ENCODE measurements around the gene ARPC1A. TPM values are rescaled to one million over a fixed set of nuclear protein-coding genes. Genes with fewer than 3 reads are reported as not detected.

The ARPC1A gene
- total RNA-seq, 4 donors from 2014 or later: 98.1 to 169 (median 140) TPM

DNA sequence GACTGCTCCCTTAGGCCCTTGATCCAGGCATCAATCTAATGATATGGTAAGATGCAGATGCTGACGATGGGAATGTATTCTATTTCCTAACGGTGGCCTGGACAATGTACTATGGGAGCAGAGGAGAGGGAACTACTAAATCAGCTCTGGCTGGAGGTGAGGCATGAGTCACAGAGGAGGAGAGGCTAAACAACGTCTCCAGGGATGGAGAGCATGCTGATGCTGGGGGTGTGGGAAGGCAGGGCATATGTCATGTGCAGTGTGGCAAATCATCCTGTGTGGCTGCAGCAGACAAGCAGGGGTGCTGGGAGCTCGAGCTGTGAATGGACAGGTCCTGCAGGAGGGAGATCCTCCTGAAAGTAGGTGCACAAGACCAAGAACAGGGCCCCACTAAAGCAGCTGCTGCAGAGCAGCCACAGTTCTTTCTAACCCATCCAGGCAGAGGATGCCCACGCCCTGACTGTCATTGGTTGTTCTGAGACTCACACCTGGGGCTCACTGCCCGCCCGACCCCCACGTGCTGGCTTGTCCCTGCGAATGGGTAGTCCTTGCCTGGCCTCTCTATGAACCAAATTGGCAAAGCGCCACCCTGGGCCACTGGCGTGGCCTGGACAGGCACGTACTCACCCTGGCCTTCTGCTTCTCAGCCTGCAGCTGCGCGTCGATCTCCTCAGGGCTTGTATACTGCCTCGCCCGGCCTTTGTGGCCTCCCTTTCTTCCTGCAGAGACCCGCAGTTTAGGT, 78.7 kb downstream of the ARPC1A start:
- peaks cover 52% of the 10 kb centered on the region for H3K36me3 ChIP-seq
- no peaks in the 10 kb centered on the region for H3K9me3 ChIP-seq
- no peak overlapping the region for H3K4me3 ChIP-seq
- WGBS: 70% methylated on average over 14 of the region's 18 CpGs
- TF ChIP-seq, protein P1, sequence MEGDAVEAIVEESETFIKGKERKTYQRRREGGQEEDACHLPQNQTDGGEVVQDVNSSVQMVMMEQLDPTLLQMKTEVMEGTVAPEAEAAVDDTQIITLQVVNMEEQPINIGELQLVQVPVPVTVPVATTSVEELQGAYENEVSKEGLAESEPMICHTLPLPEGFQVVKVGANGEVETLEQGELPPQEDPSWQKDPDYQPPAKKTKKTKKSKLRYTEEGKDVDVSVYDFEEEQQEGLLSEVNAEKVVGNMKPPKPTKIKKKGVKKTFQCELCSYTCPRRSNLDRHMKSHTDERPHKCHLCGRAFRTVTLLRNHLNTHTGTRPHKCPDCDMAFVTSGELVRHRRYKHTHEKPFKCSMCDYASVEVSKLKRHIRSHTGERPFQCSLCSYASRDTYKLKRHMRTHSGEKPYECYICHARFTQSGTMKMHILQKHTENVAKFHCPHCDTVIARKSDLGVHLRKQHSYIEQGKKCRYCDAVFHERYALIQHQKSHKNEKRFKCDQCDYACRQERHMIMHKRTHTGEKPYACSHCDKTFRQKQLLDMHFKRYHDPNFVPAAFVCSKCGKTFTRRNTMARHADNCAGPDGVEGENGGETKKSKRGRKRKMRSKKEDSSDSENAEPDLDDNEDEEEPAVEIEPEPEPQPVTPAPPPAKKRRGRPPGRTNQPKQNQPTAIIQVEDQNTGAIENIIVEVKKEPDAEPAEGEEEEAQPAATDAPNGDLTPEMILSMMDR (IDR thresholded peaks at IDR 0.05): no peak
- TF ChIP-seq EP300 (IDR thresholded peaks at IDR 0.05) (no peak), POLR2A (IDR thresholded peaks at IDR 0.05) (no peak), POLR2AphosphoS5 (IDR thresholded peaks at IDR 0.05) (no peak)
- peaks cover 41% of the 10 kb centered on the region for H3K4me1 ChIP-seq
- no peak for DNase-seq (ENCODE audit: low spot score in 2 of 2)
- no peaks in the 10 kb centered on the region for H3K27me3 ChIP-seq
- H3K27ac ChIP-seq: no peak overlapping the region

DNA sequence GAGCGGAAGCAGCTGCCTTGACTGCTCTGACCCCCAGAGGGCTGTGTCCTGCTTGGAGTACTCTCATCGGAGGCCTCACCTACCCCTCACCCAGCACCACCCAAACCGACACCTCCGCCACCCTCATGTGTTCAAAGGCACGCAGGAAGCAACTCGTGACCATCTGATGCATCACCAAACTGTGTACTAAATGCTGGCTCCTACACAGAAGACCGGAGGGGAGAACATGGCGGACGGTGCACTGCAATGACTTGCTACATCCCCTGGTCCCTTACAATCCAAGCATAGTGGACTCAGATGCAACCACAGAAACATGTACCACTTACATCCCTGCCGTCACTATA, 79.3 kb downstream of the ARPC1A start:
- no peaks in the 10 kb centered on the region for H3K27me3 ChIP-seq
- no peak for DNase-seq (ENCODE audit: low spot score in 2 of 2)
- H3K4me1 ChIP-seq: peaks cover 47% of the 10 kb centered on the region
- no peak overlapping the region for H3K27ac ChIP-seq
- no peaks in the 10 kb centered on the region for H3K9me3 ChIP-seq
- no peak for TF ChIP-seq POLR2A (IDR thresholded peaks at IDR 0.05)
- TF ChIP-seq, protein P1 (IDR thresholded peaks at IDR 0.05): no peak
- no peak for TF ChIP-seq POLR2AphosphoS5 (IDR thresholded peaks at IDR 0.05)
- 92% methylated on average over 10 of the region's 10 CpGs for WGBS
- peaks cover 47% of the 10 kb centered on the region for H3K36me3 ChIP-seq
- H3K4me3 ChIP-seq: no peak overlapping the region

DNA sequence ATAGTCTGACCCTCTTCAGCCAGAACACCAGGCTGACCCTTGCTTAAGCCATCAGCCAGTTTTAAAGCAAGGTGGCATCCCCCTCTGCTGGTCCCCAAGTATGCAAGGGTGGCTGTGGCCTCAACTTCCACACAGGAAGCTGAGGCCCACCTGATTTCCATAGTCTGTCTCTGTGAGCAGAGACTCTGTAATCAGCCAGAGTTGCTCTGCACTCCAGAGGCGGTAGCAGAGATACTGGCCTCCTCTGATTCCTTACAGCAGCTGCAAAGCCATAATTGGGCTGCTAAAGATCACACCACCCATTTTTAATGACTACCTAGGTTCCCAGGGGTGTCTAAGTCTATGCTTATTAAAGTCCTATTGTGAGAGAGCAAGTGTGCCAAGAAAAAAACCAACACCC, 80.9 kb downstream of the ARPC1A start:
- no peak overlapping the region for H3K27ac ChIP-seq

DNA sequence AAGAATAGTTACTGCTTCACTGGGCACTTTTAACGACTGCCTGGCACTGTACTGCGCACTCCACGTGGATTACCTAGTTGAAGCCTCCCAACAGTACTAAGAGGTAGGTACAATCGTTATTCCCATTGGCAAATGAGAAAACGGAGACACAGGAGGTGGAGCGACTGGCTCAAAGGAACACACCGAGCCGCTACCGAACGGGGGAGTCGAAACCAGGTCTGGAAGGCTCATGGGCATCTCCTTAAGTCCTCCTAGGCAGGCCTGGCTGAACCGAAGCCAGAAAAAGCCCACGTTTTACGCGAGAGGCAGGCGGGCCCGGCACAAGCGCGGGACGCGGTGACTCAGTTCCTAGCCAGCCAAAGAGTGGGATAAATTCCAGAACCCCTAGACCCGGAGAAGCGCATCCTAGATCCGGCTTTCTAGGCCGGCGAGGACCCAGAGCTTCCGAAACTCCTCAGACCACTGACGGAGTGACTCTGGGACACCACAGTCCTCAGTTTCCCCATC, 82.2 kb downstream of the ARPC1A start:
- Histone ChIP-seq H3K27me3 (no peaks in the 10 kb centered on the region), H3K4me1 (peaks cover 56% of the 10 kb centered on the region), H3K4me3 (peak overlapping the region; percentile 92), H3K27ac (peak overlapping the region; percentile 95), H3K36me3 (peaks cover 46% of the 10 kb centered on the region), H3K9me3 (no peaks in the 10 kb centered on the region)
- TF ChIP-seq POLR2AphosphoS5 (IDR thresholded peaks at IDR 0.05) (no peak), EP300 (IDR thresholded peaks at IDR 0.05) (no peak), POLR2A (IDR thresholded peaks at IDR 0.05) (no peak)
- TF ChIP-seq, protein P1 (IDR thresholded peaks at IDR 0.05): no peak
- WGBS: 0% methylated on average over 11 of the region's 28 CpGs
- peak in 1 of 2 donors; percentile 88 for DNase-seq (ENCODE audit: low spot score in 2 of 2)

More for the DNA sequence above, 80.9 kb downstream of the ARPC1A start:
- no peaks in the 10 kb centered on the region for H3K27me3 ChIP-seq
- WGBS: 63% methylated on average over 1 of the region's 1 CpG
- peaks cover 44% of the 10 kb centered on the region for H3K36me3 ChIP-seq
- no peak overlapping the region for H3K4me3 ChIP-seq
- no peaks in the 10 kb centered on the region for H3K9me3 ChIP-seq
- TF ChIP-seq EP300 (IDR thresholded peaks at IDR 0.05) (no peak), POLR2A (IDR thresholded peaks at IDR 0.05) (no peak), POLR2AphosphoS5 (IDR thresholded peaks at IDR 0.05) (no peak)
- TF ChIP-seq, protein P1 (IDR thresholded peaks at IDR 0.05): no peak
- no peak for DNase-seq (ENCODE audit: low spot score in 2 of 2)
- H3K4me1 ChIP-seq: peaks cover 56% of the 10 kb centered on the region

- H3K27ac ChIP-seq: peak within 1 kb of the TSS; percentile 95
- H3K36me3 ChIP-seq: peaks cover 46% of the 10 kb centered on the region
- DNase-seq (ENCODE audit: low spot score in 2 of 2): peak; percentile 96
- H3K4me1 ChIP-seq: peaks cover 56% of the 10 kb centered on the region
- TF ChIP-seq, protein P1 (IDR thresholded peaks at IDR 0.05): peak in 1 of 2 donors; percentile 40
- TF ChIP-seq POLR2A (IDR thresholded peaks at IDR 0.05) (peak; percentile 35 to 82), EP300 (IDR thresholded peaks at IDR 0.05) (no peak), POLR2AphosphoS5 (IDR thresholded peaks at IDR 0.05) (peak; percentile 8 to 97 (median 96))
- WGBS: under 1% methylated on average over 34 of the region's 72 CpGs
- H3K27me3 ChIP-seq: no peaks in the 10 kb centered on the region
- no peaks in the 10 kb centered on the region for H3K9me3 ChIP-seq
- peak within 1 kb of the TSS; percentile 92 for H3K4me3 ChIP-seq
These were observed 82.9 kb downstream of the ARPC1A start, which contains the start of the genes BUD31 and PDAP1 for GRCh38 chr7:99408379-99409191. TSS of gene BUD31 (plus strand) at chr7:99408969. CDS start at chr7:99411093, 2,124 bp downstream. TSS of gene PDAP1 (minus strand) at chr7:99408597. CDS start at chr7:99408548, 49 bp downstream.

Measured in suprapubic skin (tissue), 4 donors.